H9 (cell line): Measurements from ENCODE around the gene EIF6. TPM values are rescaled to one million over a fixed set of nuclear protein-coding genes. Genes with fewer than 3 reads are reported as not detected.

ENCODE experiments used
- DNase-seq: peaks from one replicate; pipeline ENCODE4 v3.0.0-alpha.2; 2017
- H2AFZ ChIP-seq: one replicate; pipeline ENCODE4 v1.6.1; 2013; ENCODE audit warnings: mild to moderate bottlenecking, low read length, control low read depth, moderate library complexity
- H2AK5ac ChIP-seq: 2 replicates; pipeline ENCODE4 v1.6.1; 2013; ENCODE audit warnings: low read length, control low read depth, mixed read lengths; ENCODE audit not compliant: insufficient read length
- H2BK120ac ChIP-seq: one replicate; pipeline ENCODE4 v1.6.1; 2013; ENCODE audit warnings: low read depth, mild to moderate bottlenecking, low read length, control low read depth, inconsistent platforms; ENCODE audit not compliant: poor library complexity, severe bottlenecking
- H2BK12ac ChIP-seq: 2 replicates; pipeline ENCODE4 v1.6.1; 2013; ENCODE audit warnings: low read length, control low read depth, mixed read lengths, low read depth; ENCODE audit not compliant: insufficient read length
- H2BK15ac ChIP-seq: 2 replicates; pipeline ENCODE4 v1.6.1; 2013; ENCODE audit warnings: low read depth, low read length, control low read depth
- H2BK20ac ChIP-seq: one replicate; pipeline ENCODE4 v1.6.1; 2013; ENCODE audit warnings: low read depth, mild to moderate bottlenecking, low read length, control low read depth, inconsistent platforms; ENCODE audit not compliant: poor library complexity, severe bottlenecking
- H2BK5ac ChIP-seq: 2 replicates; pipeline ENCODE4 v1.6.1; 2013; ENCODE audit warnings: low read length, control low read depth, mixed read lengths; ENCODE audit not compliant: insufficient read length
- H3K14ac ChIP-seq: 2 replicates; pipeline ENCODE4 v1.6.1; 2013; ENCODE audit warnings: low read length, control low read depth; ENCODE audit not compliant: insufficient read depth
- H3K18ac ChIP-seq: 2 replicates; pipeline ENCODE4 v1.6.1; 2013; ENCODE audit warnings: low read depth, mild to moderate bottlenecking, mixed read lengths, low read length, control low read depth; ENCODE audit not compliant: insufficient read length
- H3K23ac ChIP-seq: 2 replicates; pipeline ENCODE4 v1.6.1; 2013; ENCODE audit warnings: low read length, control low read depth, mixed read lengths, low read depth; ENCODE audit not compliant: insufficient read length
- H3K23me2 ChIP-seq: 2 replicates; pipeline ENCODE4 v1.6.1; 2013; ENCODE audit warnings: low read depth, mild to moderate bottlenecking, mixed read lengths, low read length, control low read depth; ENCODE audit not compliant: insufficient read length, poor library complexity, severe bottlenecking
- H3K27ac ChIP-seq: 2 replicates; pipeline ENCODE4 v1.5.1; 2013; ENCODE audit warnings: low read length, control low read depth, mixed read lengths, low read depth; ENCODE audit not compliant: insufficient read length
- H3K27me3 ChIP-seq: 2 replicates; pipeline ENCODE4 v1.6.1; 2013; ENCODE audit warnings: low read length, control low read depth, inconsistent platforms; ENCODE audit not compliant: insufficient read depth
- H3K4ac ChIP-seq: 2 replicates; pipeline ENCODE4 v1.6.1; 2013; ENCODE audit warnings: low read depth, mild to moderate bottlenecking, control low read depth, inconsistent platforms, low read length, moderate library complexity
- H3K4me1 ChIP-seq: 2 replicates; pipeline ENCODE4 v1.6.1; 2013; ENCODE audit warnings: low read length, control low read depth, inconsistent platforms; ENCODE audit not compliant: insufficient read depth
- H3K4me2 ChIP-seq: 2 replicates; pipeline ENCODE4 v1.6.1; 2013; ENCODE audit warnings: low read length, control low read depth, mixed read lengths; ENCODE audit not compliant: insufficient read length, insufficient read depth
- H3K56ac ChIP-seq: 2 replicates; pipeline ENCODE4 v1.6.1; 2013; ENCODE audit warnings: low read depth, mild to moderate bottlenecking, mixed read lengths, low read length, control low read depth; ENCODE audit not compliant: insufficient read length
- H3K79me1 ChIP-seq: 2 replicates; pipeline ENCODE4 v1.6.1; 2013; ENCODE audit warnings: low read depth, mild to moderate bottlenecking, moderate library complexity, low read length, control low read depth, inconsistent platforms; ENCODE audit not compliant: insufficient read depth, poor library complexity, severe bottlenecking
- H3K79me2 ChIP-seq: 2 replicates; pipeline ENCODE4 v1.6.1; 2013; ENCODE audit warnings: low read length, control low read depth, inconsistent platforms; ENCODE audit not compliant: insufficient read depth
- H3K9ac ChIP-seq: 2 replicates; pipeline ENCODE4 v1.6.1; 2013; ENCODE audit warnings: low read length, control low read depth, mixed read lengths; ENCODE audit not compliant: insufficient read length; ENCODE audit errors: extremely low read depth
- H3K9me3 ChIP-seq: one replicate; pipeline ENCODE4 v1.6.1; 2013; ENCODE audit warnings: low read depth, low read length, inconsistent platforms; ENCODE audit not compliant: control insufficient read depth
- H3T11ph ChIP-seq: one replicate; pipeline ENCODE4 v1.6.1; 2013; ENCODE audit warnings: mild to moderate bottlenecking, low read length, control low read depth, inconsistent platforms
- H4K20me1 ChIP-seq: one replicate; pipeline ENCODE4 v1.6.1; 2013; ENCODE audit not compliant: control insufficient read depth, insufficient read length, insufficient read depth
- H4K5ac ChIP-seq: 2 replicates; pipeline ENCODE4 v1.6.1; 2013; ENCODE audit warnings: low read depth, mild to moderate bottlenecking, mixed read lengths, low read length, control low read depth; ENCODE audit not compliant: insufficient read length
- H4K8ac ChIP-seq: replicated peaks from 2 replicates; pipeline ENCODE4 v1.6.1; 2013; ENCODE audit warnings: low read length, control low read depth, mixed read lengths, low read depth; ENCODE audit not compliant: insufficient read length
- H4K91ac ChIP-seq: 2 replicates; pipeline ENCODE4 v1.6.1; 2013; ENCODE audit warnings: low read depth, mild to moderate bottlenecking, moderate library complexity, mixed read lengths, low read length, control low read depth; ENCODE audit not compliant: insufficient read length
- H3K27ac Mint-ChIP-seq, 3 experiments: 2 replicates in 2 of 3; 3 replicates in 1 of 3; pipeline ENCODE4 v1.8.0; 2020 to 2021; ENCODE audit warnings: mixed read lengths in 3 of 3, mild to moderate bottlenecking in 1 of 3, moderate library complexity in 1 of 3
- H3K27me3 Mint-ChIP-seq: 2 replicates; pipeline ENCODE4 v1.8.0; 2021; ENCODE audit warnings: low read depth, mild to moderate bottlenecking, moderate library complexity, mixed read lengths
- H3K36me3 Mint-ChIP-seq, 3 experiments: 2 replicates in 2 of 3; 3 replicates in 1 of 3; pipeline ENCODE4 v1.8.0; 2020 to 2021; ENCODE audit warnings: low read depth in 3 of 3, mixed read lengths in 3 of 3; ENCODE audit not compliant: insufficient read depth in 1 of 3
- H3K4me1 Mint-ChIP-seq, 2 experiments: 2 replicates each; pipeline ENCODE4 v1.8.0; 2020; ENCODE audit warnings: mixed read lengths in 2 of 2
- H3K4me3 Mint-ChIP-seq, 2 experiments: 2 replicates in 1 of 2; 3 replicates in 1 of 2; pipeline ENCODE4 v1.8.0; 2020 to 2021; ENCODE audit warnings: mild to moderate bottlenecking in 2 of 2, mixed read lengths in 2 of 2, moderate library complexity in 1 of 2
- H3K9me3 Mint-ChIP-seq, 2 experiments: 2 replicates in 1 of 2; 3 replicates in 1 of 2; pipeline ENCODE4 v1.8.0; 2020; ENCODE audit warnings: mild to moderate bottlenecking in 2 of 2, mixed read lengths in 2 of 2, moderate library complexity in 1 of 2
- WGBS: extraction: QIAGEN DNeasy Blood & Tissue Kit; methylation state at CpG from one replicate; pipeline ENCODE4 v1.1.7; 2013; ENCODE audit warnings: missing lambda C conversion rate, low lambda C conversion rate, mixed read lengths; ENCODE audit not compliant: insufficient read length; ENCODE audit errors: extremely low coverage; 5-methylcytosine and 5-hydroxymethylcytosine counted together
- total RNA-seq: library from RNA; stranded (reverse); gene quantifications from 2 replicates; pipeline ENCODE4 v1.2.1, GENCODE V29; 2021
- TF ChIP-seq, protein P1 (sequence below): fragments of 200-600 bp; sonication (generic); conservative IDR thresholded peaks from 3 replicates; pipeline ENCODE4 v1.8.0; 2021; ENCODE audit warnings: antibody characterized with exemption, mild to moderate bottlenecking

The EIF6 gene
- total RNA-seq, 1 experiment from 2014 or later = 150 TPM

DNA sequence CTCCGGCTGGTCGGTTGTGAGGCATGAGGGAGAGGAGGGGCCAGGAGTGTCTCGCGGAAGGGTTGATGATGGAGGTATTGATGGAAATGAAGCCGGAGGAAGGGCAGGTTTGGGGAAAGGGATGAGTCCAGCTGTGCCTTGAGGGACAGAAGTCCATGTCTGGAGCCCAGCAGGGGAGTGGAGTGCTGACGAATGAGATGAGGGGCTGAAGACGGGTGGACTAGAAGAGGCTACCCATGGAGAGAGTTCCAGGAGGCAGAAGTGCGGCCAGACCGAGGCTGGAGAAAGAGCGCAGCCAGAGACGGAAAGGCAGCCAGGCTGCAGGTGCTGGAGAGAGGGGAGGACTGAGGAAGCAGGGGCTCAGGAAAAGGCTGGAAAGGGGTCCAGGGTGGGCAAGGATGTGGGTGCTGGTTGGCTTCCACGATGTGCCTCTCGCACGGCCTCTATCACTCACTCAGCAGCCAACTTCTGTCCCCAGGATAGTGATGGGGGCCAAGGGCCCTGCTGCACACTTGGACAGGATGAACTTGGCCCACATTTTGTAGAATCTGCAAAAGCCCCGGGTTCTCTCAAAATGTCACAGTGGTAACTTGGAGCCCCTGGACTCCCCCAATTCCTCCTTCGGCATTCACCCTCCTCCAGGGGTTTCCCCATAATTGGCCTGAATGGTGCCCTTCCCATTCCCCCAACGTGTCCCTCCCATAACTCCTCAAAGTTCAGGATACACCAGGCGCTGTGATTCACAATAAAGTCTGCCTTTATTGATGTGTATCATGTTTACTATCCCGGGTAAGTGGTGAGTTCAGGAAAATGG is 627 bp upstream of the EIF6 start:
- Histone ChIP-seq H2BK20ac (no peak overlapping the region), H3K4me2 (peak overlapping the region; percentile 93), H3K27me3 (no peaks in the 10 kb centered on the region), H3K14ac (no peak overlapping the region; the same call in 1 of the 2 replicates), H2BK12ac (no peak overlapping the region), H3T11ph (no peak overlapping the region), H3K18ac (no peak overlapping the region), H3K9me3 (no peaks in the 10 kb centered on the region), H3K23me2 (peaks cover 4% of the 10 kb centered on the region), H4K5ac (no peak overlapping the region), H3K79me1 (no peaks in the 10 kb centered on the region), H2AFZ (peak overlapping the region; percentile 53), H3K79me2 (peaks cover 11% of the 10 kb centered on the region), H3K27ac (no peak overlapping the region), H2AK5ac (no peak overlapping the region), H2BK120ac (no peak overlapping the region), H2BK15ac (no peak overlapping the region), H3K9ac (peak overlapping the region; percentile 44), H3K56ac (no peak overlapping the region), H4K20me1 (no peaks in the 10 kb centered on the region), H4K91ac (no peak overlapping the region), H2BK5ac (no peak overlapping the region), H4K8ac (no peak overlapping the region), H3K4me1 (peaks cover 7% of the 10 kb centered on the region), H3K4ac (no peak overlapping the region), H3K23ac (no peak overlapping the region)
- H3K4me3 Mint-ChIP-seq = peak overlapping the region; percentile 88 to 96
- H3K36me3 Mint-ChIP-seq = peaks cover 7 to 32% (median 31%) of the 10 kb centered on the region in 3 experiments
- DNase-seq = no peak
- H3K27me3 Mint-ChIP-seq = peaks cover 6% of the 10 kb centered on the region
- H3K4me1 Mint-ChIP-seq = peaks cover 18 to 20% of the 10 kb centered on the region in 2 experiments
- no CpG with 5 or more reads among the region's 19 CpGs for WGBS
- H3K9me3 Mint-ChIP-seq = no peaks in the 10 kb centered on the region
- H3K27ac Mint-ChIP-seq = peak overlapping the region; percentile 29 to 91 (median 87)
- TF ChIP-seq, protein P1, sequence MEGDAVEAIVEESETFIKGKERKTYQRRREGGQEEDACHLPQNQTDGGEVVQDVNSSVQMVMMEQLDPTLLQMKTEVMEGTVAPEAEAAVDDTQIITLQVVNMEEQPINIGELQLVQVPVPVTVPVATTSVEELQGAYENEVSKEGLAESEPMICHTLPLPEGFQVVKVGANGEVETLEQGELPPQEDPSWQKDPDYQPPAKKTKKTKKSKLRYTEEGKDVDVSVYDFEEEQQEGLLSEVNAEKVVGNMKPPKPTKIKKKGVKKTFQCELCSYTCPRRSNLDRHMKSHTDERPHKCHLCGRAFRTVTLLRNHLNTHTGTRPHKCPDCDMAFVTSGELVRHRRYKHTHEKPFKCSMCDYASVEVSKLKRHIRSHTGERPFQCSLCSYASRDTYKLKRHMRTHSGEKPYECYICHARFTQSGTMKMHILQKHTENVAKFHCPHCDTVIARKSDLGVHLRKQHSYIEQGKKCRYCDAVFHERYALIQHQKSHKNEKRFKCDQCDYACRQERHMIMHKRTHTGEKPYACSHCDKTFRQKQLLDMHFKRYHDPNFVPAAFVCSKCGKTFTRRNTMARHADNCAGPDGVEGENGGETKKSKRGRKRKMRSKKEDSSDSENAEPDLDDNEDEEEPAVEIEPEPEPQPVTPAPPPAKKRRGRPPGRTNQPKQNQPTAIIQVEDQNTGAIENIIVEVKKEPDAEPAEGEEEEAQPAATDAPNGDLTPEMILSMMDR = no peak
